22Rv1 (cell line): ENCODE measurements around the gene PEX26.

Experiments used
- CTCF ChIP-seq: fragments of 450-650 bp; IDR thresholded peaks from 2 replicates; pipeline ENCODE4 v1.5.1; 2017; ENCODE audit warnings: mild to moderate bottlenecking
- ZFX ChIP-seq: fragments of 450-650 bp; IDR thresholded peaks from 2 replicates; pipeline ENCODE4 v1.6.1; 2017; ENCODE audit warnings: antibody characterized with exemption, borderline replicate concordance

GRCh38 chr22:18050065-18050464 is 27.7 kb upstream of the PEX26 start:
- TF ChIP-seq CTCF = no peak
- TF ChIP-seq ZFX = no peak
